SH-SY5Y (cell line): Measurements from ENCODE around the gene SPI1.

ENCODE experiments used
- GATA2 ChIP-seq: IDR thresholded peaks from 2 replicates; pipeline ENCODE4 v1.6.1; 2011; ENCODE audit warnings: mild to moderate bottlenecking, low read depth, low read length
- GATA3 ChIP-seq: IDR thresholded peaks from 2 replicates; pipeline ENCODE4 v1.6.1; 2011; ENCODE audit warnings: low read depth, mild to moderate bottlenecking, low read length, moderate library complexity

GRCh38 chr11:47383071-47383470 is 4.7 kb upstream of the SPI1 start:
- TF ChIP-seq GATA2: no peak
- no peak for TF ChIP-seq GATA3
